PC-3 (cell line): ENCODE data around the gene STX1A. TPM values are rescaled to one million over a fixed set of nuclear protein-coding genes. Genes with fewer than 3 reads are reported as not detected.
A peak's percentile ranks its signal among the peaks of the same experiment; 100 is the strongest.

Source experiments
- ATAC-seq: fragments of 200-7000 bp; cut with Tn5 transposase; 2 replicates; pipeline ENCODE4 v1.9.1; 2020; ENCODE audit warnings: mild to moderate bottlenecking, moderate library complexity
- BruUV-seq: library from RNA; stranded (reverse); fragments of 400-500 nt; replicated peaks from 2 replicates; lab custom pipeline; 2021; lab: Mats Ljungman, UMichigan
- CTCF ChIA-PET: fragments of 300-600 bp; sonication (Branson Sonifier 250); formaldehyde crosslinking; loops from one replicate; lab custom pipeline; 2022; ENCODE audit warnings: antibody characterized with exemption; lab: Charles Lee
- POLR2A ChIA-PET: fragments of 300-600 bp; sonication (Branson Sonifier 250); formaldehyde crosslinking; loops from one replicate; lab custom pipeline; 2022; ENCODE audit warnings: antibody characterized with exemption; ENCODE audit not compliant: unreplicated experiment; lab: Charles Lee
- DNase-seq: peaks from one replicate; pipeline ENCODE4 v3.0.0-alpha.2; 2015
- H2AFZ ChIP-seq: fragments of 300-600 bp; sonication (generic); 2 replicates; pipeline ENCODE4 v1.6.0; 2016; ENCODE audit warnings: antibody characterized with exemption, low read length
- H3F3A ChIP-seq: fragments of 300-600 bp; sonication (generic); one replicate; pipeline ENCODE4 v1.6.0; 2017; ENCODE audit warnings: antibody characterized with exemption, low read length, control low read depth, mild to moderate bottlenecking; ENCODE audit not compliant: unreplicated experiment
- H3K27ac ChIP-seq: fragments of 300-600 bp; sonication (generic); 2 replicates; pipeline ENCODE4 v1.5.1; 2016; ENCODE audit warnings: mild to moderate bottlenecking, low read length
- H3K27me3 ChIP-seq: fragments of 300-600 bp; sonication (generic); 2 replicates; pipeline ENCODE4 v1.6.1; 2016; ENCODE audit warnings: low read length, mixed read lengths
- H3K36me3 ChIP-seq: fragments of 300-600 bp; sonication (generic); 2 replicates; pipeline ENCODE4 v1.6.1; 2016; ENCODE audit warnings: low read depth, mixed run types, low read length, mixed read lengths
- H3K4me1 ChIP-seq: fragments of 300-600 bp; sonication (generic); 2 replicates; pipeline ENCODE4 v1.5.1; 2016; ENCODE audit warnings: low read length; ENCODE audit not compliant: insufficient read depth
- H3K4me2 ChIP-seq: fragments of 300-600 bp; sonication (generic); 2 replicates; pipeline ENCODE4 v1.6.0; 2016; ENCODE audit warnings: low read length
- H3K4me3 ChIP-seq: fragments of 300-600 bp; sonication (generic); 2 replicates; pipeline ENCODE4 v1.5.1; 2016; ENCODE audit warnings: mild to moderate bottlenecking, low read length, mixed read lengths
- H3K79me2 ChIP-seq: fragments of 300-600 bp; sonication (generic); 2 replicates; pipeline ENCODE4 v1.6.1; 2017; ENCODE audit warnings: low read length, mixed read lengths
- H3K9ac ChIP-seq: fragments of 300-600 bp; sonication (generic); 2 replicates; pipeline ENCODE4 v1.6.0; 2016; ENCODE audit warnings: mild to moderate bottlenecking, low read length
- H3K9me2 ChIP-seq: fragments of 300-600 bp; sonication (generic); replicated peaks from 2 replicates; pipeline ENCODE4 v1.6.1; 2016; ENCODE audit warnings: mixed run types, low read length, mixed read lengths
- H3K9me3 ChIP-seq: fragments of 300-600 bp; sonication (generic); 2 replicates; pipeline ENCODE4 v1.6.1; 2016; ENCODE audit warnings: low read length, mixed read lengths
- H4K20me1 ChIP-seq: fragments of 300-600 bp; sonication (generic); 2 replicates; pipeline ENCODE4 v1.6.1; 2016; ENCODE audit warnings: low read length, mixed read lengths
- EZH2 ChIP-seq: fragments of 300-600 bp; sonication (generic); IDR thresholded peaks from one replicate; pipeline ENCODE4 v1.6.1; 2017; ENCODE audit warnings: antibody characterized with exemption, mild to moderate bottlenecking, low read length; ENCODE audit not compliant: unreplicated experiment
- EZH2phosphoT487 ChIP-seq: fragments of 300-600 bp; sonication (generic); IDR thresholded peaks from 2 replicates; pipeline ENCODE4 v1.6.1; 2018; ENCODE audit warnings: mild to moderate bottlenecking, antibody characterized with exemption, low read length, borderline replicate concordance
- intact Hi-C: fragments of 100-400 bp; cut with micrococcal nuclease; formaldehyde crosslinking; loops from 2 replicates; pipeline ENCODE4 v1.9.0; 2023
- total RNA-seq: library from RNA; depleted of rRNA; stranded (reverse); fragments of >200 nt; gene quantifications from 2 replicates; pipeline ENCODE4 v1.2.3, GENCODE V29; 2014
- TF ChIP-seq, protein P1 (sequence below): fragments of 300-600 bp; sonication (generic); conservative IDR thresholded peaks from 2 replicates; pipeline ENCODE4 v1.5.1; 2017; ENCODE audit warnings: antibody characterized with exemption, low read depth, mild to moderate bottlenecking, low read length

The STX1A gene
- total RNA-seq, 1 experiment from 2014 or later: 145 TPM

GRCh38 chr7:73738612-73739386 lies 19.3 kb upstream of the STX1A start, which contains the start of gene ABHD11:
TSS of gene ABHD11 (minus strand) at chr7:73738802. CDS start at chr7:73738770, 32 bp downstream.
- H3K27ac ChIP-seq: peak within 1 kb of the TSS; percentile 73
- H3K4me1 ChIP-seq: peaks cover 36% of the 10 kb centered on the region
- CTCF ChIA-PET: interaction anchor here (0.6 to 0.7 kb wide), 4 partner anchors 48 to 206 kb away, joined by 3 to 7 read pairs (median 4); partner anchors contain the start of gene VPS37D
- H4K20me1 ChIP-seq: peaks cover 10% of the 10 kb centered on the region; the same call in 1 of the 2 replicates
- no peaks in the 10 kb centered on the region for H3K9me3 ChIP-seq
- H3K36me3 ChIP-seq: peaks cover 7% of the 10 kb centered on the region; the same call in 1 of the 2 replicates
- no peaks in the 10 kb centered on the region for H3F3A ChIP-seq
- intact Hi-C loops: loop anchor here (1.0 to 2.0 kb wide), 3 partner anchors 32 to 117 kb away; partner anchors contain the start of gene CLDN3
- peak within 1 kb of the TSS; percentile 92 for H3K4me3 ChIP-seq
- POLR2A ChIA-PET: interaction anchor here (0.5 to 1.5 kb wide), 12 partner anchors 16 to 116 kb away, joined by 3 to 12 read pairs (median 4); partner anchors contain the start of genes CLDN3 and MLXIPL
- DNase-seq (peak; percentile 95), ATAC-seq (peak; percentile 76)
- H2AFZ ChIP-seq: peak within 1 kb of the TSS; percentile 94
- H3K79me2 ChIP-seq: peaks cover 21% of the 10 kb centered on the region
- TF ChIP-seq, protein P1, sequence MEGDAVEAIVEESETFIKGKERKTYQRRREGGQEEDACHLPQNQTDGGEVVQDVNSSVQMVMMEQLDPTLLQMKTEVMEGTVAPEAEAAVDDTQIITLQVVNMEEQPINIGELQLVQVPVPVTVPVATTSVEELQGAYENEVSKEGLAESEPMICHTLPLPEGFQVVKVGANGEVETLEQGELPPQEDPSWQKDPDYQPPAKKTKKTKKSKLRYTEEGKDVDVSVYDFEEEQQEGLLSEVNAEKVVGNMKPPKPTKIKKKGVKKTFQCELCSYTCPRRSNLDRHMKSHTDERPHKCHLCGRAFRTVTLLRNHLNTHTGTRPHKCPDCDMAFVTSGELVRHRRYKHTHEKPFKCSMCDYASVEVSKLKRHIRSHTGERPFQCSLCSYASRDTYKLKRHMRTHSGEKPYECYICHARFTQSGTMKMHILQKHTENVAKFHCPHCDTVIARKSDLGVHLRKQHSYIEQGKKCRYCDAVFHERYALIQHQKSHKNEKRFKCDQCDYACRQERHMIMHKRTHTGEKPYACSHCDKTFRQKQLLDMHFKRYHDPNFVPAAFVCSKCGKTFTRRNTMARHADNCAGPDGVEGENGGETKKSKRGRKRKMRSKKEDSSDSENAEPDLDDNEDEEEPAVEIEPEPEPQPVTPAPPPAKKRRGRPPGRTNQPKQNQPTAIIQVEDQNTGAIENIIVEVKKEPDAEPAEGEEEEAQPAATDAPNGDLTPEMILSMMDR: 0 out of 2 replicates have a peak, but pooled peaks have one; percentile 14
- TF ChIP-seq EZH2 (no peak), EZH2phosphoT487 (no peak)
- peak within 1 kb of the TSS; percentile 97 for H3K9ac ChIP-seq
- no TSS peak for BruUV-seq
- H3K9me2 ChIP-seq: no peaks in the 10 kb centered on the region
- peak within 1 kb of the TSS; percentile 99 for H3K4me2 ChIP-seq
- H3K27me3 ChIP-seq: no peaks in the 10 kb centered on the region

GRCh38 chr7:73738220-73738611 lies 18.7 kb upstream of the STX1A start:
- TF ChIP-seq EZH2 (no peak), EZH2phosphoT487 (no peak)
- TF ChIP-seq, protein P1: no peak
- Histone ChIP-seq H3K36me3 (peaks cover 7% of the 10 kb centered on the region; the same call in 1 of the 2 replicates), H3K9me3 (no peaks in the 10 kb centered on the region), H3K4me3 (peak overlapping the region; percentile 92), H3K9ac (peak overlapping the region; percentile 91), H3K79me2 (peaks cover 21% of the 10 kb centered on the region), H3K27me3 (no peaks in the 10 kb centered on the region), H3K4me2 (peak overlapping the region; percentile 91), H3K27ac (peak overlapping the region; percentile 57), H2AFZ (peak overlapping the region; percentile 36), H4K20me1 (peaks cover 10% of the 10 kb centered on the region; the same call in 1 of the 2 replicates), H3F3A (no peaks in the 10 kb centered on the region), H3K4me1 (peaks cover 34% of the 10 kb centered on the region), H3K9me2 (no peaks in the 10 kb centered on the region)
- no TSS peak for BruUV-seq
- peak; percentile 19 for ATAC-seq
- ChIA-PET CTCF (interaction anchor here (0.6 to 0.7 kb wide), 4 partner anchors 47 to 205 kb away, joined by 3 to 7 read pairs (median 4); partner anchors contain the start of gene VPS37D), POLR2A (interaction anchor here (0.5 to 1.5 kb wide), 12 partner anchors 17 to 217 kb away, joined by 3 to 12 read pairs (median 4); partner anchors contain the start of genes CLDN3 and MLXIPL)
- intact Hi-C loops: loop anchor here (1.0 to 2.0 kb wide), 3 partner anchors 33 to 117 kb away; partner anchors contain the start of gene CLDN3
- peak; percentile 49 for DNase-seq
